ENCODE measurements around the gene FARP1. TPM values are rescaled to one million over a fixed set of nuclear protein-coding genes. Genes with fewer than 3 reads are reported as not detected.

Gene FARP1
- total RNA-seq, 5 donors from 2014 or later (not counting 1 experiment from before 2014, with no cell fraction given) = 0.51 to 2.0 (median 1.0) TPM

DNA sequence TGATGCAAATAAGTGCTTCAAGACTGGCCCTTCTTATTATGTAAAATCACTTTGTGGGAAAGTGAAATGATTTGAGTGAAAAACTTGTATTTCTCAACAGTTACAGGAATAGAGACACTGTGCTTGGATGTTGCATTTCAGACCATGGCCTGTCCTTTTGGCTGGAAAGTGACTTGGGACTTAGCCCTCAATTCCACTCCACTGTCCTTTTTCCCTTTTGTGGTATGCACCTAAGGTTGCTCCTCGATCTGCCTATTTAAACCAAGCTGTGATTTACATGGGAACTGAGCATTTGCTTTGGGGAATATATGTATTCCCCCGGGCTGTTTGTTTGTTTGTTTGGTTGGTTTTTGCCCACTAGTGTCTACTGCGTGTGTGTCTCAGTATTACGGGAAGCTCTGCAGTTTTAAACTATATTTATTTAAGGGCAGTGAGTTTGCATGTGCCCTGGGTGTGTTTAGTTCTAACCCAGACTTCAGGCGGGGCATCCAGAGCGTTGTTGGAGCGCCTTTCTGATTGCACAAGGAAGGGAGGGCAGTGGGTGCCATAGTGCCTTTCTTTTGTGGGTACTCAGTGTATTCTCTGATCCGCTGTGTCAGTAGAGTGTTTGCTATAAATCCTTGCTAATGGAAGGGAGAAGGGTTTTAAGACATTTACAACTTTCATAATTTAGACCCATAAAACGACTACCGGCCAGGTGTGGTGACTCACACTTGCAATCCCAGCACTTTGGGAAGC lies 52.3 kb downstream of the FARP1 start:
- H3K4me1 ChIP-seq (ENCODE audit: control insufficient read depth in 1 of 2, extremely low read depth in 1 of 2, insufficient read depth in 2 of 2, low read length in 2 of 2) = no peaks in the 10 kb centered on the region
- WGBS (ENCODE audit: insufficient coverage) = 66% methylated on average over 4 of the region's 10 CpGs
- H3K27me3 Mint-ChIP-seq = peaks cover 0 to 9% of the 10 kb centered on the region in 2 donors

DNA sequence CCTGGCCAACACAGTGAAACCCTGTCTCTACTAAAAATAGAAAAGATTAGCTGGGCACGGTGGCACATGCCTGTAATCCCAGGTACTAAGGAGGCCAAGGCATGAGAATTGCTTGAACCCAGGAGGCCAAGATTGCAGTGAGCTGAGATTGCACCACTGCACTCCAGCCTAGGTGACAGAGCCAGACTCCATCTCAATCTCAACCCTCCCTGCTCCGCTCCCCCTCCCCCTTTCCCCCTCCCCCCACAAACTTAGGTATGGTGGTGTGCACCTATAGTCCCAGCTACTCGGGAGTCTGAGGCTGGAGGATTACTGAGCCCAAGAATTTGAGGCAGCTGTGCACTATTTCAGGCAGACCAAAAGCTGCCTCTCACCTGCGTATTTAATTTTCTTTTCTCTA lies 55.8 kb downstream of the FARP1 start:
- no peak overlapping the region for H3K4me3 ChIP-seq (ENCODE audit: control insufficient read depth in 1 of 2, extremely low read depth in 1 of 2, low read length in 1 of 2)
- Mint-ChIP-seq H3K27ac (no peak overlapping the region), H3K9me3 (no peaks in the 10 kb centered on the region), H3K4me3 (no peak overlapping the region), H3K27me3 (peaks cover 0 to 13% of the 10 kb centered on the region in 2 donors), H3K36me3 (no peaks in the 10 kb centered on the region), H3K4me1 (no peaks in the 10 kb centered on the region)
- H3K27me3 ChIP-seq (replicated peaks in 1 of 2; ENCODE audit: control insufficient read depth in 2 of 2, extremely low read depth in 1 of 2, insufficient read depth in 2 of 2, low read length in 1 of 2) = peaks cover 0 to 9% of the 10 kb centered on the region in 2 experiments
- CTCF ChIA-PET = interaction anchor here in 1 of 2 donors (0.5 kb wide), 1 partner anchor 473 kb away, joined by 3 read pairs; no protein-coding TSS in a partner anchor
- WGBS (ENCODE audit: insufficient coverage) = 83% methylated on average over 2 of the region's 4 CpGs
- POLR2A ChIA-PET = no interaction called here
- H3K27ac ChIP-seq (ENCODE audit: low read length) = no peak overlapping the region
- no peaks in the 10 kb centered on the region for H3K4me1 ChIP-seq (ENCODE audit: control insufficient read depth in 1 of 2, extremely low read depth in 1 of 2, insufficient read depth in 2 of 2, low read length in 2 of 2)
- H3K9me3 ChIP-seq = no peaks in the 10 kb centered on the region
- no peaks in the 10 kb centered on the region for H3K36me3 ChIP-seq (ENCODE audit: control insufficient read depth in 2 of 2, extremely low read depth in 1 of 2, insufficient read depth in 1 of 2, low read length in 1 of 2)
- no peak for DNase-seq
- no peak for ATAC-seq (replicated peaks in 1 of 4)

More for the DNA sequence above, 52.3 kb downstream of the FARP1 start:
- no peak overlapping the region for H3K4me3 ChIP-seq (ENCODE audit: control insufficient read depth in 1 of 2, extremely low read depth in 1 of 2, low read length in 1 of 2)
- Mint-ChIP-seq H3K4me1 (no peaks in the 10 kb centered on the region), H3K36me3 (no peaks in the 10 kb centered on the region), H3K4me3 (no peak overlapping the region), H3K9me3 (no peaks in the 10 kb centered on the region), H3K27ac (no peak overlapping the region)
- H3K9me3 ChIP-seq = no peaks in the 10 kb centered on the region
- H3K36me3 ChIP-seq (ENCODE audit: control insufficient read depth in 2 of 2, extremely low read depth in 1 of 2, insufficient read depth in 1 of 2, low read length in 1 of 2) = no peaks in the 10 kb centered on the region
- no peak overlapping the region for H3K27ac ChIP-seq (ENCODE audit: low read length)
- CTCF ChIA-PET = no interaction called here
- POLR2A ChIA-PET = no interaction called here
- ATAC-seq (replicated peaks in 1 of 4) = no peak
- H3K27me3 ChIP-seq (replicated peaks in 1 of 2; ENCODE audit: control insufficient read depth in 2 of 2, extremely low read depth in 1 of 2, insufficient read depth in 2 of 2, low read length in 1 of 2) = no peaks in the 10 kb centered on the region
- DNase-seq = no peak

DNA sequence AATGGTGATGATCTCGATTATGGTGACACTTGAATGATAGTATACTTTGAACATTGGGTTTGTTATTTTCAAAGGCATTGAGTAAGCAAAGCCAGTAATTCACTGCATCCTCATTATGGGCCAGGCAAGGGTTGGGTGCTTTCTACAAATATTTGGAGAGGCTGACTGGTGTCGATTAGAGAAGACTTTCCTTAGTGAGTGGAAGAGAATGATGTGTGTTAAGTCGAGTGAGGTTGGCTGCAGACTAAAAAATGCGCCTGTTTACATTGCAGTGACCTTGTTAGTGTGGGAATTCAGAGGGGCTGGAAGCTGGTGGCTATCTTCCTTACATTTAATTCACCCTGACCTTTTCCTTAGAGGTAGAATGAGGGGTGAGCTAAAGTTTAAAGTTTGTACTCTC lies 56.6 kb downstream of the FARP1 start:
- Histone ChIP-seq H3K4me1 (ENCODE audit: control insufficient read depth in 1 of 2, extremely low read depth in 1 of 2, insufficient read depth in 2 of 2, low read length in 2 of 2) (no peaks in the 10 kb centered on the region), H3K4me3 (ENCODE audit: control insufficient read depth in 1 of 2, extremely low read depth in 1 of 2, low read length in 1 of 2) (no peak overlapping the region), H3K9me3 (no peaks in the 10 kb centered on the region), H3K27ac (ENCODE audit: low read length) (no peak overlapping the region), H3K36me3 (ENCODE audit: control insufficient read depth in 2 of 2, extremely low read depth in 1 of 2, insufficient read depth in 1 of 2, low read length in 1 of 2) (no peaks in the 10 kb centered on the region), H3K27me3 (replicated peaks in 1 of 2; ENCODE audit: control insufficient read depth in 2 of 2, extremely low read depth in 1 of 2, insufficient read depth in 2 of 2, low read length in 1 of 2) (peaks cover 0 to 9% of the 10 kb centered on the region in 2 experiments)
- Mint-ChIP-seq H3K4me3 (no peak overlapping the region), H3K27ac (no peak overlapping the region), H3K27me3 (peaks cover 0 to 13% of the 10 kb centered on the region in 2 donors), H3K9me3 (no peaks in the 10 kb centered on the region), H3K36me3 (no peaks in the 10 kb centered on the region), H3K4me1 (no peaks in the 10 kb centered on the region)
- ChIA-PET CTCF (interaction anchor here in 1 of 2 donors (0.5 kb wide), 1 partner anchor 472 kb away, joined by 3 read pairs; no protein-coding TSS in a partner anchor), POLR2A (no interaction called here)
- ATAC-seq (replicated peaks in 1 of 4) = no peak
- no peak for DNase-seq
- WGBS (ENCODE audit: insufficient coverage) = 62% methylated on average over 3 of the region's 4 CpGs

DNA sequence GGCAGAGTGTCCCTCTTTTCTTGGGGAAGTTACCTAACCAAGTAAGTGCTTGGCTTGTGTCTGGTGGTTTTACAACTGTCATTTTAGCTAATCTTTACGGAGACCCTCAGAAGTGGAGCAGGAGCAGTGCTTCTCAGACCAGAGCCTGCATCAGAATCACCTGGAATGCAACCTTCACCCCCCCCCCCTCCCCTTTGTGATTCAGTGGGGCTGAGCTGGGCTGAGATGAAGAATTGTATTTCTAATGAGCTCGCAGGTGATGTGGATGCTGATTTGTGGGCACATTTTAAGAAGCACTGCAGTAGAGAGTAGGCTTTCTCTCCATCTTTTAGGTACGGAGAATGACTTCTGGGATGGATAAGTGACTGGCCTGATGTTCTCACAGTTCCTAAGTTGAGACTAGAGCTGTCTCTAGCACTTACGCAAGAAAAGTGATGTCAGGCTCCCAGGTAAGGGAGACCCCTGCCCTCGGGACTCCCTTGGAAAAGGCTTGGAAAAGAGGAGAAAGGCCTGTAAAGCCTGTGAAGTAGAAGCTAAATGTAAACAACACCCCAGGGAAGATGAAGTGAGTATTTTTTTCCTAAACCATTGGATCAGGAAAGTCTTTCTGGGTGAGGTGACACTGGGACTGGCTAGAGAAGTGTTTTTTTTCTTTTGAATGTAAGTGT lies 57.5 kb downstream of the FARP1 start:
- DNase-seq = no peak
- Mint-ChIP-seq H3K27me3 (peaks cover 0 to 12% of the 10 kb centered on the region in 2 donors), H3K9me3 (no peaks in the 10 kb centered on the region), H3K4me1 (no peaks in the 10 kb centered on the region), H3K4me3 (no peak overlapping the region), H3K36me3 (no peaks in the 10 kb centered on the region), H3K27ac (no peak overlapping the region)
- peaks cover 0 to 9% of the 10 kb centered on the region in 2 experiments for H3K27me3 ChIP-seq (replicated peaks in 1 of 2; ENCODE audit: control insufficient read depth in 2 of 2, extremely low read depth in 1 of 2, insufficient read depth in 2 of 2, low read length in 1 of 2)
- H3K27ac ChIP-seq (ENCODE audit: low read length) = no peak overlapping the region
- POLR2A ChIA-PET = no interaction called here
- no peaks in the 10 kb centered on the region for H3K4me1 ChIP-seq (ENCODE audit: control insufficient read depth in 1 of 2, extremely low read depth in 1 of 2, insufficient read depth in 2 of 2, low read length in 2 of 2)
- no peaks in the 10 kb centered on the region for H3K36me3 ChIP-seq (ENCODE audit: control insufficient read depth in 2 of 2, extremely low read depth in 1 of 2, insufficient read depth in 1 of 2, low read length in 1 of 2)
- CTCF ChIA-PET = no interaction called here
- H3K9me3 ChIP-seq = no peaks in the 10 kb centered on the region
- ATAC-seq (replicated peaks in 1 of 4) = no peak
- H3K4me3 ChIP-seq (ENCODE audit: control insufficient read depth in 1 of 2, extremely low read depth in 1 of 2, low read length in 1 of 2) = no peak overlapping the region
- 72% methylated on average over 2 of the region's 5 CpGs for WGBS (ENCODE audit: insufficient coverage)

DNA sequence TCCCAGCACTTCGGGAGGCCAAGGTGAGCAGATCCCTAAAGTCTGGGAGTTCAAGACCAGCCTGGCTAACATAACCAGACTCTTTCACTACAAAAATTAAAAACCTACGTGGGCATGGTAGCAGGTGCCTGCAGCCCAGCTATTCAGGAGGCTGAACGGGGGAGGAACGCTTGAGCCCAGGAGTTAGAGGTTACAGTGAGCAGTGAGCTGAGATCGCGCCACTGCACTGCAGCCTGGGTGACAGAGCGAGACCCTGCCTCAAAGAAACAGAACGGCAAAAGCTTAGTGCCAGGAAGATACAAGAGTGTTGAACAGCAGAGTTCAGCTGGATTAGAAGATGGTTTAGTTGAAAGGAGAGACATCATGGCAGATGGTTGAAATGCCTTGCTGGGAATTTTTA lies 58.3 kb downstream of the FARP1 start:
- Histone ChIP-seq H3K27me3 (replicated peaks in 1 of 2; ENCODE audit: control insufficient read depth in 2 of 2, extremely low read depth in 1 of 2, insufficient read depth in 2 of 2, low read length in 1 of 2) (peaks cover 0 to 9% of the 10 kb centered on the region in 2 experiments), H3K36me3 (ENCODE audit: control insufficient read depth in 2 of 2, extremely low read depth in 1 of 2, insufficient read depth in 1 of 2, low read length in 1 of 2) (no peaks in the 10 kb centered on the region), H3K4me1 (ENCODE audit: control insufficient read depth in 1 of 2, extremely low read depth in 1 of 2, insufficient read depth in 2 of 2, low read length in 2 of 2) (no peaks in the 10 kb centered on the region), H3K4me3 (ENCODE audit: control insufficient read depth in 1 of 2, extremely low read depth in 1 of 2, low read length in 1 of 2) (no peak overlapping the region), H3K27ac (ENCODE audit: low read length) (no peak overlapping the region), H3K9me3 (no peaks in the 10 kb centered on the region)
- ChIA-PET POLR2A (no interaction called here), CTCF (no interaction called here)
- WGBS (ENCODE audit: insufficient coverage) = 84% methylated on average over 7 of the region's 8 CpGs
- Mint-ChIP-seq H3K4me3 (no peak overlapping the region), H3K36me3 (no peaks in the 10 kb centered on the region), H3K4me1 (no peaks in the 10 kb centered on the region), H3K9me3 (peaks cover 3 to 8% (median 3%) of the 10 kb centered on the region in 3 donors), H3K27ac (no peak overlapping the region), H3K27me3 (peaks cover 0 to 13% of the 10 kb centered on the region in 2 donors)
- DNase-seq (no peak), ATAC-seq (replicated peaks in 1 of 4) (no peak)

DNA sequence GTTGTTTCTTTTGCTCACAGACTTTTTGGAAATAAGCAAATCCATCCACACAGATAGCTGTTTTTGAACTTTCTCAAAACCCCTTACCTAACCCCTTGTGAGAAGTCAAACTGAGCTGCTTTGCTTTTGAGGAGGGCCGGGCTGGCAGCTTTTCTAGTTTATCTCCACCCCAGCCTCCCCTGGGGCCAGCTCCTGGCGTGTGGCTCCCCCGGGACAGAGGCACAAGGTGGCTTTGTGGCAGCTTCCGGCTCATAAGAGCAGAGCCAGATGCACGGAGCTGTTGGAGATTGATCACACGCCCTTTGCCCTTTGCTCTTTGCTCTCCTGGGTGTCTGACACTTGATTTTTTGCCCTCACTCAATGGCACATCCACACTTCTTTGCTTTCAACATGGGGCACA lies 59.1 kb downstream of the FARP1 start:
- peaks cover 3 to 15% (median 8%) of the 10 kb centered on the region in 3 donors for H3K9me3 Mint-ChIP-seq
- H3K36me3 Mint-ChIP-seq = no peaks in the 10 kb centered on the region
- H3K4me3 Mint-ChIP-seq = no peak overlapping the region
- no peaks in the 10 kb centered on the region for H3K36me3 ChIP-seq (ENCODE audit: control insufficient read depth in 2 of 2, extremely low read depth in 1 of 2, insufficient read depth in 1 of 2, low read length in 1 of 2)
- DNase-seq (no peak), ATAC-seq (replicated peaks in 1 of 4) (no peak)
- H3K27ac Mint-ChIP-seq = no peak overlapping the region
- ChIA-PET CTCF (interaction anchor here in 1 of 2 donors (0.6 kb wide), 1 partner anchor 1509 kb away, joined by 4 read pairs; no protein-coding TSS in a partner anchor), POLR2A (no interaction called here)
- H3K4me3 ChIP-seq (ENCODE audit: control insufficient read depth in 1 of 2, extremely low read depth in 1 of 2, low read length in 1 of 2) = no peak overlapping the region
- H3K27me3 Mint-ChIP-seq = peaks cover 0 to 13% of the 10 kb centered on the region in 2 donors
- no peaks in the 10 kb centered on the region for H3K4me1 Mint-ChIP-seq
- H3K27ac ChIP-seq (ENCODE audit: low read length) = no peak overlapping the region
- WGBS (ENCODE audit: insufficient coverage) = 79% methylated on average over 6 of the region's 6 CpGs
- H3K9me3 ChIP-seq = no peaks in the 10 kb centered on the region
- peaks cover 0 to 9% of the 10 kb centered on the region in 2 experiments for H3K27me3 ChIP-seq (replicated peaks in 1 of 2; ENCODE audit: control insufficient read depth in 2 of 2, extremely low read depth in 1 of 2, insufficient read depth in 2 of 2, low read length in 1 of 2)
- H3K4me1 ChIP-seq (ENCODE audit: control insufficient read depth in 1 of 2, extremely low read depth in 1 of 2, insufficient read depth in 2 of 2, low read length in 2 of 2) = no peaks in the 10 kb centered on the region

Data from T-cell (primary cell).